Measurements from ENCODE around the gene MAP3K3.

The MAP3K3 gene

GRCh38 chr17:63653050-63653449 lies 30.8 kb downstream of the MAP3K3 start:
- no peak for DNase-seq

GRCh38 chr17:63657786-63658185 lies 35.6 kb downstream of the MAP3K3 start:
- no peak for DNase-seq

GRCh38 chr17:63658366-63658765 lies 36.1 kb downstream of the MAP3K3 start:
- no peak for DNase-seq

GRCh38 chr17:63659850-63660249 lies 37.6 kb downstream of the MAP3K3 start:
- DNase-seq, result no peak

GRCh38 chr17:63665527-63666214 lies 43.5 kb downstream of the MAP3K3 start:
- no peak for DNase-seq

GRCh38 chr17:63672856-63673255 lies 50.6 kb downstream of the MAP3K3 start:
- no peak for DNase-seq

- no peak for DNase-seq
Observed at GRCh38 chr17:63675231-63675606, 53.0 kb downstream of the MAP3K3 start.

GRCh38 chr17:63675607-63676546 lies 53.7 kb downstream of the MAP3K3 start:
- peak; percentile 73 for DNase-seq

- DNase-seq, result no peak
Observed at GRCh38 chr17:63676584-63676983, 54.4 kb downstream of the MAP3K3 start.

- no peak for DNase-seq
Observed at GRCh38 chr17:63679214-63679613, 57.0 kb downstream of the MAP3K3 start.

GRCh38 chr17:63680700-63681099 lies 58.5 kb downstream of the MAP3K3 start:
- DNase-seq, result no peak

GRCh38 chr17:63681530-63681929 lies 59.3 kb downstream of the MAP3K3 start:
- DNase-seq, result no peak

- DNase-seq, result no peak
Observed at GRCh38 chr17:63682441-63682840, 60.2 kb downstream of the MAP3K3 start.

GRCh38 chr17:63682981-63683380 lies 60.8 kb downstream of the MAP3K3 start:
- DNase-seq, result no peak

GRCh38 chr17:63685041-63685440 lies 62.8 kb downstream of the MAP3K3 start:
- DNase-seq, result no peak

- DNase-seq, result no peak
Observed at GRCh38 chr17:63685578-63685977, 63.4 kb downstream of the MAP3K3 start.

GRCh38 chr17:63686138-63686685 lies 64.0 kb downstream of the MAP3K3 start:
- no peak for DNase-seq

GRCh38 chr17:63688396-63689020 lies 66.3 kb downstream of the MAP3K3 start:
- no peak for DNase-seq

- no peak for DNase-seq
Observed at GRCh38 chr17:63689479-63689878, 67.3 kb downstream of the MAP3K3 start.

GRCh38 chr17:63692195-63692816 lies 70.1 kb downstream of the MAP3K3 start:
- no peak for DNase-seq

- no peak for DNase-seq
Observed at GRCh38 chr17:63693411-63694113, 71.3 kb downstream of the MAP3K3 start.

GRCh38 chr17:63694229-63694949 lies 72.2 kb downstream of the MAP3K3 start:
- no peak for DNase-seq
